K562 (cell line): Measurements from ENCODE around the gene USP48. TPM values are rescaled to one million over a fixed set of nuclear protein-coding genes. Genes with fewer than 3 reads are reported as not detected.

ENCODE experiments used
- BCOR ChIP-seq: fragments of 450-650 bp; IDR thresholded peaks from 2 replicates; pipeline ENCODE4 v1.6.1; 2016
- CSDE1 ChIP-seq, 2 experiments: fragments of 450-650 bp; IDR thresholded peaks; 2 replicates each; pipeline ENCODE4 v1.6.1; 2016; ENCODE audit warnings: mild to moderate bottlenecking in 1 of 2
- ETS2 ChIP-seq: IDR thresholded peaks from 2 replicates; pipeline ENCODE4 v1.6.1; 2016; ENCODE audit warnings: borderline replicate concordance, missing genetic modification characterization, mild to moderate bottlenecking, moderate library complexity, missing compliant biosample characterization; ENCODE audit not compliant: poor library complexity, severe bottlenecking
- ETV5 ChIP-seq: sonication (generic); formaldehyde crosslinking; IDR thresholded peaks from 2 replicates; pipeline ENCODE4 v1.4.0; 2020; ENCODE audit warnings: low read depth, mild to moderate bottlenecking, missing genetic modification reagents
- HDAC2 ChIP-seq: fragments of 450-650 bp; IDR thresholded peaks from 2 replicates; pipeline ENCODE4 v1.6.1; 2016; ENCODE audit warnings: mild to moderate bottlenecking
- HEY1 ChIP-seq: fragments of 250-450 bp; sonication (Bioruptor Pico); IDR thresholded peaks from 2 replicates; pipeline ENCODE4 v1.5.0; 2020; ENCODE audit warnings: mild to moderate bottlenecking, moderate library complexity, borderline replicate concordance
- HMG20A ChIP-seq: fragments of 450-650 bp; formaldehyde crosslinking; conservative IDR thresholded peaks from 2 replicates; pipeline ENCODE4 v1.4.0; 2020; ENCODE audit warnings: mild to moderate bottlenecking, mixed read lengths
- MCM7 ChIP-seq, 2 experiments: fragments of 450-650 bp; IDR thresholded peaks; 2 replicates each; pipeline ENCODE4 v1.6.1; 2016 to 2018
- MTA3 ChIP-seq: fragments of 450-650 bp; formaldehyde crosslinking; IDR thresholded peaks from 2 replicates; pipeline ENCODE4 v1.6.1; 2017; ENCODE audit warnings: mild to moderate bottlenecking, borderline replicate concordance
- RBFOX2 ChIP-seq: fragments of 200-400 bp; formaldehyde crosslinking; IDR thresholded peaks from 2 replicates; pipeline ENCODE4 v1.6.1; 2017; ENCODE audit warnings: low read depth, mild to moderate bottlenecking, low read length, moderate library complexity
- SLC30A9 ChIP-seq: fragments of 250-450 bp; sonication (Bioruptor Pico); IDR thresholded peaks from 2 replicates; pipeline ENCODE4 v1.8.0; 2022; ENCODE audit warnings: mild to moderate bottlenecking, moderate library complexity
- U2AF1 ChIP-seq: fragments of 200-400 bp; formaldehyde crosslinking; optimal IDR thresholded peaks from 2 replicates; pipeline ENCODE3; 2017; ENCODE audit warnings: mild to moderate bottlenecking, low read depth, low read length, moderate library complexity
- U2AF2 ChIP-seq: fragments of 200-400 bp; formaldehyde crosslinking; optimal IDR thresholded peaks from 2 replicates; pipeline ENCODE3; 2017; ENCODE audit warnings: low read depth, mild to moderate bottlenecking, low read length
- XRCC3 ChIP-seq: fragments of 450-650 bp; IDR thresholded peaks from 2 replicates; pipeline ENCODE4 v1.6.1; 2017; ENCODE audit warnings: mild to moderate bottlenecking, moderate library complexity
- ZNF217 ChIP-seq: sonication (generic); formaldehyde crosslinking; IDR thresholded peaks from 2 replicates; pipeline ENCODE4 v1.8.0; 2022; ENCODE audit warnings: mild to moderate bottlenecking, missing genetic modification reagents
- ZNF24 ChIP-seq: fragments of 450-650 bp; IDR thresholded peaks from 2 replicates; pipeline ENCODE4 v1.6.1; 2016
- ZNF780A ChIP-seq: fragments of 250-450 bp; sonication (Bioruptor Pico); IDR thresholded peaks from 2 replicates; pipeline ENCODE4 v1.5.0; 2021; ENCODE audit warnings: mild to moderate bottlenecking
- polyA plus RNA-seq, 8 experiments: library from polyadenylated mRNA; depleted of rRNA in 4 of 8; stranded (reverse) in 5 of 8; unstranded in 3 of 8; fragments of >200 nt; fragmentation: Nextera tagmentation in 2 of 8; fragmentation: Illumina TruSeq in 1 of 8; extraction: Ambion mirVana in 2 of 8; extraction: Trizol in 1 of 8; gene quantifications; 2 replicates each; pipeline versions ENCODE4 v1.2.1 to v1.2.3, GENCODE V29; 2011 to 2014; ENCODE audit warnings: inconsistent platforms in 1 of 8, missing spikeins in 1 of 8
- total RNA-seq, 7 experiments: library from RNA; depleted of rRNA in 6 of 7; stranded (reverse); fragments of >200 nt in 6 of 7; fragmentation: Illumina TruSeq in 2 of 7; extraction: Trizol in 2 of 7; gene quantifications; 2 replicates each; pipeline versions ENCODE4 v1.2.1 to v1.2.3, GENCODE V29; 2011 to 2021; ENCODE audit warnings: low replicate concordance in 1 of 7
- TF ChIP-seq, protein P1 (sequence below): fragments of 250-450 bp; sonication (Bioruptor Pico); IDR thresholded peaks from 2 replicates; pipeline ENCODE4 v1.4.0; 2020
- TF ChIP-seq, protein P2 (sequence below), 3 experiments: fragments of 200-800 bp in 1 of 3; fragments of 250-450 bp in 1 of 3; fragments of 450-650 bp in 1 of 3; sonication (Bioruptor Pico) in 1 of 3; sonication (Bioruptor generic) in 1 of 3; formaldehyde crosslinking in 1 of 3; IDR thresholded peaks; 2 replicates each; pipeline versions ENCODE4 v1.6.1 to v1.8.0; 2016 to 2022; ENCODE audit warnings: mild to moderate bottlenecking in 2 of 3, missing genetic modification characterization in 2 of 3, missing compliant biosample characterization in 1 of 3, moderate library complexity in 1 of 3
- TF ChIP-seq, protein P3 (sequence below): fragments of 450-650 bp; IDR thresholded peaks from 2 replicates; pipeline ENCODE4 v1.7.0; 2016; ENCODE audit warnings: borderline replicate concordance

Gene USP48
- total and polyA plus RNA-seq, 9 of the 15 experiments (the other 6 are each of a cell fraction or from before 2014, with no cell fraction given), result 23.3 to 123 (median 106) TPM

DNA sequence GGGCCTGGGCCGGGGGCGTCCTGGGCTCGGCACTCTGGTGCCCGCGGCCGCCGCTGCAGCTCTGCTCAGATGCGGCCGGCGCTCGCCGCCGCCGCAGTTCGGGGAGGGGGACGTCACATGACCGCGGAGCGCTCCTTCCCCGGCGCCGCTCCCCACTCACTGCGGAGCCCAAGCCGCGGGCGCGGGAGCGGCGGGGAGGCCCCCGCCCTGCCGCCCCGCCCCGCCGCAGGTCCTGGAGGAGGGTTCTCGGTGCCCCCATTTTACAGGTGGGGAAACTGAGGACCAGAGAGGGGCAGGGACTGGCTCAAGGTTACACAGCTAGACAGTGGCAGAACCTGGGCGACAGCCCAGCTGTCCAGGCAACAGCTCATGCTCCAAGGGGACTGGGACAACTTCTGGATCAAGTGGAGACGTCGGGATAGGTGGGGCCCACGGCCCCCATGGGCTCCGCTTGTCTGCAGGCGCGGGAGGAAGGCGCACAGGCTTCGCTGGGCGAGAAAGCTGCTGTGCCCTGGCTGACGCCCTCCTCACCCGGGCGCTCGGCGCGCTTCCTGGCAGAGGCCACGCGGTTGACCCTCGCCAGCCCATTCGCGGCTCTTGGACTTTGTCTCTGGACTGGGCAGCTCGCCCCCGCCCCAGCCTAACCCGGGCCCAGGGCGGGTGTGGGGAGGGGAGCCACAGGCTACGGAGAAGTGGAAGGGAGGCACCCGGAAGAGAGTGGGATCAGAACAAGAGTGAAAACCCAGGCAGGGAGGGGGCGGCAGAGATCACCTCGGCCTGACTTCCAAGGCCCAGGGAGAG is 113.5 kb downstream of the USP48 start, which contains the start of gene RAP1GAP (continued):
- TF ChIP-seq ETV5 (peak; percentile 85), ZNF780A (CRISPR knock-in tag) (no peak), ZNF217 (CRISPR knock-in tag) (no peak), BCOR (peak; percentile 98), U2AF2 (no peak), MTA3 (peak; percentile 72; the same call in 1 of the 2 replicates), HMG20A (no peak), ETS2 (tag) (no peak), HEY1 (no peak; the same call in 1 of the 2 replicates), CSDE1 (IDR thresholded peaks at IDR 0.05) (no peak), U2AF1 (peak; percentile 43), HDAC2 (peak; percentile 88), XRCC3 (no peak), MCM7 (IDR thresholded peaks at IDR 0.05) (no peak), RBFOX2 (peak; percentile 86), ZNF24 (no peak), SLC30A9 (CRISPR knock-in tag) (no peak)
- TF ChIP-seq, protein P1, sequence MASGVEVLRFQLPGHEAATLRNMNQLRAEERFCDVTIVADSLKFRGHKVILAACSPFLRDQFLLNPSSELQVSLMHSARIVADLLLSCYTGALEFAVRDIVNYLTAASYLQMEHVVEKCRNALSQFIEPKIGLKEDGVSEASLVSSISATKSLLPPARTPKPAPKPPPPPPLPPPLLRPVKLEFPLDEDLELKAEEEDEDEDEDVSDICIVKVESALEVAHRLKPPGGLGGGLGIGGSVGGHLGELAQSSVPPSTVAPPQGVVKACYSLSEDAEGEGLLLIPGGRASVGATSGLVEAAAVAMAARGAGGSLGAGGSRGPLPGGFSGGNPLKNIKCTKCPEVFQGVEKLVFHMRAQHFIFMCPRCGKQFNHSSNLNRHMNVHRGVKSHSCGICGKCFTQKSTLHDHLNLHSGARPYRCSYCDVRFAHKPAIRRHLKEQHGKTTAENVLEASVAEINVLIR (CRISPR knock-in tag), result 0 out of 2 replicates have a peak, but pooled peaks have one; percentile 16
- TF ChIP-seq, protein P2, sequence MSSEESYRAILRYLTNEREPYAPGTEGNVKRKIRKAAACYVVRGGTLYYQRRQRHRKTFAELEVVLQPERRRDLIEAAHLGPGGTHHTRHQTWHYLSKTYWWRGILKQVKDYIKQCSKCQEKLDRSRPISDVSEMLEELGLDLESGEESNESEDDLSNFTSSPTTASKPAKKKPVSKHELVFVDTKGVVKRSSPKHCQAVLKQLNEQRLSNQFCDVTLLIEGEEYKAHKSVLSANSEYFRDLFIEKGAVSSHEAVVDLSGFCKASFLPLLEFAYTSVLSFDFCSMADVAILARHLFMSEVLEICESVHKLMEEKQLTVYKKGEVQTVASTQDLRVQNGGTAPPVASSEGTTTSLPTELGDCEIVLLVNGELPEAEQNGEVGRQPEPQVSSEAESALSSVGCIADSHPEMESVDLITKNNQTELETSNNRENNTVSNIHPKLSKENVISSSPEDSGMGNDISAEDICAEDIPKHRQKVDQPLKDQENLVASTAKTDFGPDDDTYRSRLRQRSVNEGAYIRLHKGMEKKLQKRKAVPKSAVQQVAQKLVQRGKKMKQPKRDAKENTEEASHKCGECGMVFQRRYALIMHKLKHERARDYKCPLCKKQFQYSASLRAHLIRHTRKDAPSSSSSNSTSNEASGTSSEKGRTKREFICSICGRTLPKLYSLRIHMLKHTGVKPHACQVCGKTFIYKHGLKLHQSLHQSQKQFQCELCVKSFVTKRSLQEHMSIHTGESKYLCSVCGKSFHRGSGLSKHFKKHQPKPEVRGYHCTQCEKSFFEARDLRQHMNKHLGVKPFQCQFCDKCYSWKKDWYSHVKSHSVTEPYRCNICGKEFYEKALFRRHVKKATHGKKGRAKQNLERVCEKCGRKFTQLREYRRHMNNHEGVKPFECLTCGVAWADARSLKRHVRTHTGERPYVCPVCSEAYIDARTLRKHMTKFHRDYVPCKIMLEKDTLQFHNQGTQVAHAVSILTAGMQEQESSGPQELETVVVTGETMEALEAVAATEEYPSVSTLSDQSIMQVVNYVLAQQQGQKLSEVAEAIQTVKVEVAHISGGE (CRISPR knock-in tag; IDR thresholded peaks at IDR 0.05), result peak in 2 of 3 experiments; percentile 59 to 86; a peak in 3 of 6 replicates
- TF ChIP-seq, protein P3, sequence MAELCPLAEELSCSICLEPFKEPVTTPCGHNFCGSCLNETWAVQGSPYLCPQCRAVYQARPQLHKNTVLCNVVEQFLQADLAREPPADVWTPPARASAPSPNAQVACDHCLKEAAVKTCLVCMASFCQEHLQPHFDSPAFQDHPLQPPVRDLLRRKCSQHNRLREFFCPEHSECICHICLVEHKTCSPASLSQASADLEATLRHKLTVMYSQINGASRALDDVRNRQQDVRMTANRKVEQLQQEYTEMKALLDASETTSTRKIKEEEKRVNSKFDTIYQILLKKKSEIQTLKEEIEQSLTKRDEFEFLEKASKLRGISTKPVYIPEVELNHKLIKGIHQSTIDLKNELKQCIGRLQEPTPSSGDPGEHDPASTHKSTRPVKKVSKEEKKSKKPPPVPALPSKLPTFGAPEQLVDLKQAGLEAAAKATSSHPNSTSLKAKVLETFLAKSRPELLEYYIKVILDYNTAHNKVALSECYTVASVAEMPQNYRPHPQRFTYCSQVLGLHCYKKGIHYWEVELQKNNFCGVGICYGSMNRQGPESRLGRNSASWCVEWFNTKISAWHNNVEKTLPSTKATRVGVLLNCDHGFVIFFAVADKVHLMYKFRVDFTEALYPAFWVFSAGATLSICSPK, result no peak
